ENCODE data around the gene LHFPL6.

LHFPL6 gene

DNA sequence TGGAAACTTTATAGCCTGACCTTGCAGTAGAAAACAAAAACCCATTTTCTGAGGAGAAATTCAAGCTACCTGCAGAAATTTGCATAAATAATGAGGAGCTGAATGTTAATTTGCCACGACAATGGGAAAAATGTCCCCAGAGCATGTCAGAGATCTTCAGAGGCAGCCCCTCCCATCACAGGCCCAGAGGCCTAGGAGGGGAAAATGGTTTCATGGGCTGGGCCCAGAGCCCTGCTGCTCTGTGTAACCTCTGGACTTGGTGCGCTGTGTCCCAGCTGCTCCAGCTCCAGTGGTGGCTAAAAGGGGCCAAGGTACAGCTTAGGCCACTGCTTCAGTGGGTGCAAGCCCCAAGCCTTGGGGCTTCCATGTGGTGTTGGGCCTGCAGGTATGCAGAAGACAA is 306.8 kb downstream of the LHFPL6 start:
- no peak for DNase-seq
